Measurements from ENCODE around the gene LRRC37B. TPM values are rescaled to one million over a fixed set of nuclear protein-coding genes. Genes with fewer than 3 reads are reported as not detected.
A peak's percentile ranks its signal among the peaks of the same experiment; 100 is the strongest.
"Not testable (repeated sequence)": the region's sequence is repeated elsewhere in the genome, so short reads cannot be mapped to it uniquely, and the experiment has no call there.

LRRC37B gene
- 1 to 10 TPM; 9.3 to 9.7 TPM for total RNA-seq

GRCh38 chr17:32006957-32007462, at the start of gene LRRC37B:
LRRC37B (plus strand) TSS chr17:32007383; CDS start chr17:32021393, 14,010 bp downstream.
- Histone ChIP-seq H3K9ac (ENCODE audit: low read depth in 2 of 2, low read length in 2 of 2) (peak within 1 kb of the TSS; percentile 90 to 93), H3K4me3 (peak within 1 kb of the TSS; percentile 65), H3K4me1 (no peaks in the 10 kb centered on the region), H3K27ac (peak within 1 kb of the TSS; percentile 69), H3K36me3 (no peaks in the 10 kb centered on the region), H3K27me3 (no peaks in the 10 kb centered on the region), H3K9me3 (no peaks in the 10 kb centered on the region)
- intact Hi-C loops (cut with DNase I) = loop anchor here (5.0 kb wide), 1 partner anchor 130 kb away; no protein-coding TSS in a partner anchor
- peak; percentile 88 for TF ChIP-seq CTCF (IDR thresholded peaks at IDR 0.05)
- peak; percentile 94 for DNase-seq

GRCh38 chr17:31964131-31964530, 43.1 kb upstream of the LRRC37B start:
- H3K36me3 ChIP-seq; H3K9me3 ChIP-seq; H3K27ac ChIP-seq; H3K27me3 ChIP-seq; H3K4me3 ChIP-seq; DNase-seq; H3K9ac ChIP-seq (ENCODE audit: low read depth in 2 of 2, low read length in 2 of 2); H3K4me1 ChIP-seq; intact Hi-C loops (cut with DNase I): not testable (repeated sequence)

- no peak overlapping the region for H3K9ac ChIP-seq (ENCODE audit: low read depth in 2 of 2, low read length in 2 of 2)
- H3K36me3 ChIP-seq = no peaks in the 10 kb centered on the region
- no peak for DNase-seq
- H3K9me3 ChIP-seq = no peaks in the 10 kb centered on the region
- no peak for TF ChIP-seq CTCF (IDR thresholded peaks at IDR 0.05)
- no peak overlapping the region for H3K4me3 ChIP-seq
- intact Hi-C loops (cut with DNase I) = no loop called here
- no peaks in the 10 kb centered on the region for H3K27me3 ChIP-seq
- no peak overlapping the region for H3K27ac ChIP-seq
- no peaks in the 10 kb centered on the region for H3K4me1 ChIP-seq
These were observed 39.5 kb upstream of the LRRC37B start for GRCh38 chr17:31967648-31968047.

GRCh38 chr17:31970416-31970815, 36.8 kb upstream of the LRRC37B start:
- H3K27me3 ChIP-seq; H3K9ac ChIP-seq (ENCODE audit: low read depth in 2 of 2, low read length in 2 of 2); H3K27ac ChIP-seq; H3K4me3 ChIP-seq; H3K36me3 ChIP-seq; H3K9me3 ChIP-seq; H3K4me1 ChIP-seq; DNase-seq; intact Hi-C loops (cut with DNase I): not testable (repeated sequence)

- intact Hi-C loops (cut with DNase I); H3K36me3 ChIP-seq; H3K4me3 ChIP-seq; H3K27ac ChIP-seq; H3K9me3 ChIP-seq; H3K27me3 ChIP-seq; H3K4me1 ChIP-seq; DNase-seq; H3K9ac ChIP-seq (ENCODE audit: low read depth in 2 of 2, low read length in 2 of 2): not testable (repeated sequence)
These were observed 32.7 kb upstream of the LRRC37B start for GRCh38 chr17:31974269-31975071.

GRCh38 chr17:31975391-31975790, 31.8 kb upstream of the LRRC37B start:
- H3K4me1 ChIP-seq; intact Hi-C loops (cut with DNase I); DNase-seq; H3K27me3 ChIP-seq; H3K9me3 ChIP-seq; H3K4me3 ChIP-seq; H3K36me3 ChIP-seq; H3K9ac ChIP-seq (ENCODE audit: low read depth in 2 of 2, low read length in 2 of 2); H3K27ac ChIP-seq: not testable (repeated sequence)

- H3K4me3 ChIP-seq; H3K9me3 ChIP-seq; H3K27me3 ChIP-seq; H3K27ac ChIP-seq; H3K4me1 ChIP-seq; DNase-seq; H3K9ac ChIP-seq (ENCODE audit: low read depth in 2 of 2, low read length in 2 of 2); H3K36me3 ChIP-seq; intact Hi-C loops (cut with DNase I): not testable (repeated sequence)
These were observed 15.4 kb upstream of the LRRC37B start for GRCh38 chr17:31991821-31992220.

GRCh38 chr17:31997005-31997404, 10.2 kb upstream of the LRRC37B start:
- Histone ChIP-seq H3K9me3 (no peaks in the 10 kb centered on the region), H3K27ac (no peak overlapping the region), H3K4me3 (no peak overlapping the region), H3K36me3 (no peaks in the 10 kb centered on the region), H3K4me1 (no peaks in the 10 kb centered on the region), H3K9ac (ENCODE audit: low read depth in 2 of 2, low read length in 2 of 2) (no peak overlapping the region), H3K27me3 (no peaks in the 10 kb centered on the region)
- intact Hi-C loops (cut with DNase I) = no loop called here
- no peak for DNase-seq
- TF ChIP-seq CTCF (IDR thresholded peaks at IDR 0.05) = no peak
